Activated CD4-positive, alpha-beta T cell treated with anti-CD3 and anti-CD28 coated beads, Interleukin-2, amount 50 U/mL, for 48 hours (primary cell): Measurements from ENCODE around the gene SOD2.
"Not testable (repeated sequence)": the region's sequence is repeated elsewhere in the genome, so short reads cannot be mapped to it uniquely, and the experiment has no call there.

Source experiments
- DNase-seq, 2 experiments: peaks; one replicate each; pipeline ENCODE4 v3.0.0-alpha.2; 2020

The SOD2 gene

GRCh38 chr6:159681191-159681880, 11.7 kb downstream of the SOD2 start:
- no peak for DNase-seq

- no peak for DNase-seq
Observed at GRCh38 chr6:159680104-159680503, 12.9 kb downstream of the SOD2 start.

GRCh38 chr6:159679091-159680077, 13.7 kb downstream of the SOD2 start:
- DNase-seq = peak; percentile 53 to 69

GRCh38 chr6:159678574-159678973, 14.5 kb downstream of the SOD2 start:
- DNase-seq = no peak

GRCh38 chr6:159677506-159678165, 15.4 kb downstream of the SOD2 start:
- no peak for DNase-seq

- DNase-seq = no peak
Observed at GRCh38 chr6:159676890-159677505, 16.0 kb downstream of the SOD2 start.

- not testable (repeated sequence) for DNase-seq
Observed at GRCh38 chr6:159676236-159676635, 16.8 kb downstream of the SOD2 start.

- DNase-seq = no peak
Observed at GRCh38 chr6:159665868-159666635, 27.0 kb downstream of the SOD2 start.

GRCh38 chr6:159663368-159663889, 29.6 kb downstream of the SOD2 start:
- DNase-seq = not testable (repeated sequence)

GRCh38 chr6:159661977-159662376, 31.1 kb downstream of the SOD2 start:
- not testable (repeated sequence) for DNase-seq

- DNase-seq = no peak
Observed at GRCh38 chr6:159655409-159655988, 37.5 kb downstream of the SOD2 start.

- DNase-seq = no peak
Observed at GRCh38 chr6:159654483-159655098, 38.5 kb downstream of the SOD2 start.

GRCh38 chr6:159650314-159650713, 42.7 kb downstream of the SOD2 start:
- DNase-seq = no peak

GRCh38 chr6:159649441-159649840, 43.6 kb downstream of the SOD2 start:
- DNase-seq = no peak

- DNase-seq = no peak
Observed at GRCh38 chr6:159646733-159647132, 46.3 kb downstream of the SOD2 start.

- DNase-seq = no peak
Observed at GRCh38 chr6:159646116-159646515, 46.9 kb downstream of the SOD2 start.

GRCh38 chr6:159645640-159646039, 47.4 kb downstream of the SOD2 start:
- DNase-seq = no peak
